ENCODE results near the gene PCLO. TPM values are rescaled to one million over a fixed set of nuclear protein-coding genes. Genes with fewer than 3 reads are reported as not detected.

Gene PCLO
- total and polyA plus RNA-seq, 5 donors from 2014 or later = not detected

GRCh38 chr7:82741493-82741892 lies 421.2 kb downstream of the PCLO start:
- no peak for ATAC-seq (ENCODE audit: low read depth in 2 of 2)

GRCh38 chr7:82740246-82740848 lies 422.3 kb downstream of the PCLO start:
- DNase-seq (peak in 1 of 3 donors; percentile 3), ATAC-seq (ENCODE audit: low read depth in 2 of 2) (no peak)
- H3K36me3 ChIP-seq (ENCODE audit: control insufficient read depth, insufficient read depth, low read length) = no peaks in the 10 kb centered on the region
- H3K27ac Mint-ChIP-seq = no peak overlapping the region
- no peaks in the 10 kb centered on the region for H3K27me3 ChIP-seq (ENCODE audit: control insufficient read depth, insufficient read depth, low read length)
- no peaks in the 10 kb centered on the region for H3K36me3 Mint-ChIP-seq
- H3K4me3 Mint-ChIP-seq = no peak overlapping the region
- H3K9me3 Mint-ChIP-seq = peaks cover under 1 to 6% (median 2%) of the 10 kb centered on the region in 7 donors
- no peaks in the 10 kb centered on the region for H3K4me1 Mint-ChIP-seq
- H3K27ac ChIP-seq (ENCODE audit: insufficient read depth, low read length, poor library complexity, severe bottlenecking) = no peak overlapping the region
- H3K4me3 ChIP-seq (ENCODE audit: low read depth, low read length) = no peak overlapping the region
- H3K9me3 ChIP-seq (ENCODE audit: control insufficient read depth in 2 of 2, low read length in 2 of 2) = no peaks in the 10 kb centered on the region
- H3K27me3 Mint-ChIP-seq = no peaks in the 10 kb centered on the region
- no peaks in the 10 kb centered on the region for H3K4me1 ChIP-seq (ENCODE audit: control insufficient read depth, insufficient read depth, low read length, poor library complexity, severe bottlenecking)

More at GRCh38 chr7:82741493-82741892, 421.2 kb downstream of the PCLO start:
- Mint-ChIP-seq H3K27me3 (no peaks in the 10 kb centered on the region), H3K4me1 (no peaks in the 10 kb centered on the region), H3K36me3 (no peaks in the 10 kb centered on the region), H3K9me3 (peaks cover 1 to 6% (median 2%) of the 10 kb centered on the region in 7 donors), H3K4me3 (no peak overlapping the region), H3K27ac (no peak overlapping the region)
- no peak for DNase-seq
- no peak overlapping the region for H3K4me3 ChIP-seq (ENCODE audit: low read depth, low read length)
- no peaks in the 10 kb centered on the region for H3K4me1 ChIP-seq (ENCODE audit: control insufficient read depth, insufficient read depth, low read length, poor library complexity, severe bottlenecking)
- no peaks in the 10 kb centered on the region for H3K9me3 ChIP-seq (ENCODE audit: control insufficient read depth in 2 of 2, low read length in 2 of 2)
- no peak overlapping the region for H3K27ac ChIP-seq (ENCODE audit: insufficient read depth, low read length, poor library complexity, severe bottlenecking)
- H3K27me3 ChIP-seq (ENCODE audit: control insufficient read depth, insufficient read depth, low read length) = no peaks in the 10 kb centered on the region
- no peaks in the 10 kb centered on the region for H3K36me3 ChIP-seq (ENCODE audit: control insufficient read depth, insufficient read depth, low read length)

- no peaks in the 10 kb centered on the region for H3K36me3 ChIP-seq (ENCODE audit: control insufficient read depth, insufficient read depth, low read length)
- Mint-ChIP-seq H3K4me1 (no peaks in the 10 kb centered on the region), H3K4me3 (no peak overlapping the region), H3K27me3 (no peaks in the 10 kb centered on the region), H3K9me3 (peaks cover 0 to 5% (median 0%) of the 10 kb centered on the region in 7 donors), H3K36me3 (no peaks in the 10 kb centered on the region), H3K27ac (no peak overlapping the region)
- ATAC-seq (ENCODE audit: low read depth in 2 of 2) (no peak), DNase-seq (no peak)
- no peaks in the 10 kb centered on the region for H3K9me3 ChIP-seq (ENCODE audit: control insufficient read depth in 2 of 2, low read length in 2 of 2)
- no peaks in the 10 kb centered on the region for H3K27me3 ChIP-seq (ENCODE audit: control insufficient read depth, insufficient read depth, low read length)
- no peak overlapping the region for H3K27ac ChIP-seq (ENCODE audit: insufficient read depth, low read length, poor library complexity, severe bottlenecking)
- no peak overlapping the region for H3K4me3 ChIP-seq (ENCODE audit: low read depth, low read length)
- H3K4me1 ChIP-seq (ENCODE audit: control insufficient read depth, insufficient read depth, low read length, poor library complexity, severe bottlenecking) = no peaks in the 10 kb centered on the region
Measured at GRCh38 chr7:82736633-82737032, 426.1 kb downstream of the PCLO start.

DNA sequence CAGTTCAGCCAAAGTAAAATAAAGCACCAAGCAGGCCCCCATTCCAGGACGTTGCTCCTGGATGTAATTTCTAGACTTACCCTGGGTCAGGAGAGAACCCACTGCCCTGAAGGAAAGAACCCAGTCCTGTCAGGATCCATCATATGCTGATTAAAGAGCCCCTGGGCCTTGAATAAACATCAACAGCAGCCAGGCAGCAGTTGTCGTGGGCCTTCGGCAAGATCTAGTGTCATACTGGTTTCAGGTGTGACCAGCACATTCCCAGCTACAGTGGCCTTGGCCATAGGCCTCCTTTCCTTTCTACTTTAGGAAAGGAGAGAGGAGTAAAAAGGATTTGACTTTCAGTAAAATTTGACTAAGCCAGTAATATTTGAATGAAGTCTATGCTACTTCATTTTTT lies 430.0 kb downstream of the PCLO start:
- Histone ChIP-seq H3K36me3 (ENCODE audit: control insufficient read depth, insufficient read depth, low read length) (no peaks in the 10 kb centered on the region), H3K9me3 (ENCODE audit: control insufficient read depth in 2 of 2, low read length in 2 of 2) (no peaks in the 10 kb centered on the region), H3K27me3 (ENCODE audit: control insufficient read depth, insufficient read depth, low read length) (no peaks in the 10 kb centered on the region), H3K27ac (ENCODE audit: insufficient read depth, low read length, poor library complexity, severe bottlenecking) (no peak overlapping the region), H3K4me3 (ENCODE audit: low read depth, low read length) (no peak overlapping the region), H3K4me1 (ENCODE audit: control insufficient read depth, insufficient read depth, low read length, poor library complexity, severe bottlenecking) (no peaks in the 10 kb centered on the region)
- Mint-ChIP-seq H3K9me3 (peaks cover 0 to 4% (median 0%) of the 10 kb centered on the region in 7 donors), H3K27ac (no peak overlapping the region), H3K27me3 (no peaks in the 10 kb centered on the region), H3K4me3 (no peak overlapping the region), H3K4me1 (no peaks in the 10 kb centered on the region), H3K36me3 (no peaks in the 10 kb centered on the region)
- no peak for ATAC-seq (ENCODE audit: low read depth in 2 of 2)
- no peak for DNase-seq

- peak in 1 of 3 donors; percentile 26 for DNase-seq
- ATAC-seq (ENCODE audit: low read depth in 2 of 2) = no peak
Measured at GRCh38 chr7:82729172-82730030, 433.3 kb downstream of the PCLO start.

GRCh38 chr7:82726038-82726800 lies 436.5 kb downstream of the PCLO start:
- Mint-ChIP-seq H3K27me3 (no peaks in the 10 kb centered on the region), H3K4me1 (no peaks in the 10 kb centered on the region)
- DNase-seq = no peak

More at GRCh38 chr7:82729172-82730030, 433.3 kb downstream of the PCLO start:
- Mint-ChIP-seq H3K27ac (no peak overlapping the region), H3K27me3 (no peaks in the 10 kb centered on the region), H3K4me3 (no peak overlapping the region), H3K4me1 (no peaks in the 10 kb centered on the region), H3K36me3 (no peaks in the 10 kb centered on the region), H3K9me3 (peaks cover 0 to 2% (median 0%) of the 10 kb centered on the region in 7 donors)
- H3K36me3 ChIP-seq (ENCODE audit: control insufficient read depth, insufficient read depth, low read length) = no peaks in the 10 kb centered on the region
- H3K27ac ChIP-seq (ENCODE audit: insufficient read depth, low read length, poor library complexity, severe bottlenecking) = no peak overlapping the region
- no peak overlapping the region for H3K4me3 ChIP-seq (ENCODE audit: low read depth, low read length)
- no peaks in the 10 kb centered on the region for H3K4me1 ChIP-seq (ENCODE audit: control insufficient read depth, insufficient read depth, low read length, poor library complexity, severe bottlenecking)
- H3K27me3 ChIP-seq (ENCODE audit: control insufficient read depth, insufficient read depth, low read length) = no peaks in the 10 kb centered on the region
- no peaks in the 10 kb centered on the region for H3K9me3 ChIP-seq (ENCODE audit: control insufficient read depth in 2 of 2, low read length in 2 of 2)

DNA sequence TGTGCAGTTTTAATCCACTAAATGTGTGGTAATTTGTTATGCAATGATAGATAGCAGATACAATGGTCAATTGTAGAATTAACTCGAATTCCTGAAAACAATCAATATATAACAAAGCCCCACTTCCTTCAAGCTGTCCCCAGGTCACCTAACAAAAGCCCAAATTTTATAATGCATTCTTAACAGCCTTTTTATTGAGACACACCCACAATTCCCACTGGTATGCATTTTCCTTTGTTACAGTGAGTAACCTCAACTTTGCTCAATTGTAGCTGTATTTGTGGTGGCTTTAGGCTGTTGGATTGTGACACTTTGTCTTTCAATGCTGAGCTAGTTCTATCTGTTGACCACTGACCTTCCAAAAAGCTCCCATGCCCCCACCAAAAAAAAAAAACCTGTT lies 439.3 kb downstream of the PCLO start:
- H3K36me3 ChIP-seq (ENCODE audit: control insufficient read depth, insufficient read depth, low read length) = no peaks in the 10 kb centered on the region
- H3K4me3 ChIP-seq (ENCODE audit: low read depth, low read length) = no peak overlapping the region

More at GRCh38 chr7:82726038-82726800, 436.5 kb downstream of the PCLO start:
- no peak overlapping the region for H3K4me3 ChIP-seq (ENCODE audit: low read depth, low read length)
- Mint-ChIP-seq H3K4me3 (no peak overlapping the region), H3K9me3 (peaks cover 0 to 8% (median 0%) of the 10 kb centered on the region in 7 donors), H3K27ac (no peak overlapping the region), H3K36me3 (no peaks in the 10 kb centered on the region)
- H3K4me1 ChIP-seq (ENCODE audit: control insufficient read depth, insufficient read depth, low read length, poor library complexity, severe bottlenecking) = no peaks in the 10 kb centered on the region
- H3K27me3 ChIP-seq (ENCODE audit: control insufficient read depth, insufficient read depth, low read length) = no peaks in the 10 kb centered on the region
- no peak overlapping the region for H3K27ac ChIP-seq (ENCODE audit: insufficient read depth, low read length, poor library complexity, severe bottlenecking)
- ATAC-seq (ENCODE audit: low read depth in 2 of 2) = no peak
- H3K36me3 ChIP-seq (ENCODE audit: control insufficient read depth, insufficient read depth, low read length) = no peaks in the 10 kb centered on the region
- H3K9me3 ChIP-seq (ENCODE audit: control insufficient read depth in 2 of 2, low read length in 2 of 2) = no peaks in the 10 kb centered on the region

More for the DNA sequence above, 439.3 kb downstream of the PCLO start:
- Mint-ChIP-seq H3K27ac (no peak overlapping the region), H3K4me1 (no peaks in the 10 kb centered on the region), H3K27me3 (no peaks in the 10 kb centered on the region), H3K9me3 (peaks cover 0 to 9% (median 0%) of the 10 kb centered on the region in 7 donors), H3K36me3 (no peaks in the 10 kb centered on the region), H3K4me3 (no peak overlapping the region)
- Histone ChIP-seq H3K4me1 (ENCODE audit: control insufficient read depth, insufficient read depth, low read length, poor library complexity, severe bottlenecking) (no peaks in the 10 kb centered on the region), H3K27me3 (ENCODE audit: control insufficient read depth, insufficient read depth, low read length) (no peaks in the 10 kb centered on the region), H3K9me3 (ENCODE audit: control insufficient read depth in 2 of 2, low read length in 2 of 2) (no peaks in the 10 kb centered on the region), H3K27ac (ENCODE audit: insufficient read depth, low read length, poor library complexity, severe bottlenecking) (no peak overlapping the region)
- DNase-seq (no peak), ATAC-seq (ENCODE audit: low read depth in 2 of 2) (no peak)
